ENCODE results near the gene PROSER3.

Gene PROSER3

GRCh38 chr19:35780058-35780457 lies 22.1 kb downstream of the PROSER3 start:
- no peak for TF ChIP-seq CTCF (conservative IDR thresholded peaks at IDR 0.05; ENCODE audit: low read depth, low read length)
- H3K27me3 ChIP-seq (ENCODE audit: insufficient read depth, low read depth): no peaks in the 10 kb centered on the region
- no peaks in the 10 kb centered on the region for H3K36me3 ChIP-seq (ENCODE audit: insufficient read depth)
- no peak overlapping the region for H3K27ac ChIP-seq
- 0 out of 2 replicates have a peak, but pooled peaks cover 8% of the 10 kb centered on the region for H3K79me2 ChIP-seq (ENCODE audit: insufficient read depth, low read depth)
- H3K4me3 ChIP-seq (IDR thresholded peaks at IDR 0.05; ENCODE audit: insufficient read depth, low read depth, low read length): no peak overlapping the region
- no peak overlapping the region for H2AFZ ChIP-seq (ENCODE audit: low read depth)
- no peaks in the 10 kb centered on the region for H4K20me1 ChIP-seq (ENCODE audit: insufficient read depth)
- H3K4me1 ChIP-seq (ENCODE audit: low read depth, poor library complexity, severe bottlenecking): peaks cover 7% of the 10 kb centered on the region
- H3K9ac ChIP-seq: no peak overlapping the region
- no peak overlapping the region for H3K4me2 ChIP-seq

DNA sequence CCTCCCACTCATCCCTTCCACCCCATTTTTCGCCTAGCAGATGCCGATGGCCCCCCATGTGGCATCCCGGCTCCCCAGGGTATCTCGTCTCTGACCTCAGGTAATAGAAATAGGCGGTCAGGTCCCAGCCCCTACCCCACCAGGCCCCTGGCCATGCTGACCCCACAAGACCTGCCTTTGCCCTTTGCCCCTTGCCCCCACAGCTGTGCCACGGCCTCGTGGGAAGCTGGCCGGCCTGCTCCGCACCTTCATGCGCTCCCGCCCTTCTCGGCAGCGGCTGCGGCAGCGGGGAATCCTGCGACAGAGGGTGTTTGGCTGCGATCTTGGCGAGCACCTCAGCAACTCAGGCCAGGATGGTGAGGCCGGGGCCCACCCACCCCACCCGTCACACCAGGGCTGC lies 22.7 kb downstream of the PROSER3 start:
- Histone ChIP-seq H3K36me3 (ENCODE audit: insufficient read depth) (no peaks in the 10 kb centered on the region), H3K27ac (no peak overlapping the region), H2AFZ (ENCODE audit: low read depth) (no peak overlapping the region), H3K79me2 (ENCODE audit: insufficient read depth, low read depth) (0 out of 2 replicates have a peak, but pooled peaks cover 8% of the 10 kb centered on the region), H3K27me3 (ENCODE audit: insufficient read depth, low read depth) (no peaks in the 10 kb centered on the region), H3K4me3 (IDR thresholded peaks at IDR 0.05; ENCODE audit: insufficient read depth, low read depth, low read length) (no peak overlapping the region), H4K20me1 (ENCODE audit: insufficient read depth) (no peaks in the 10 kb centered on the region), H3K4me2 (no peak overlapping the region), H3K4me1 (ENCODE audit: low read depth, poor library complexity, severe bottlenecking) (peaks cover 7% of the 10 kb centered on the region), H3K9ac (no peak overlapping the region)
- TF ChIP-seq CTCF (conservative IDR thresholded peaks at IDR 0.05; ENCODE audit: low read depth, low read length): no peak

DNA sequence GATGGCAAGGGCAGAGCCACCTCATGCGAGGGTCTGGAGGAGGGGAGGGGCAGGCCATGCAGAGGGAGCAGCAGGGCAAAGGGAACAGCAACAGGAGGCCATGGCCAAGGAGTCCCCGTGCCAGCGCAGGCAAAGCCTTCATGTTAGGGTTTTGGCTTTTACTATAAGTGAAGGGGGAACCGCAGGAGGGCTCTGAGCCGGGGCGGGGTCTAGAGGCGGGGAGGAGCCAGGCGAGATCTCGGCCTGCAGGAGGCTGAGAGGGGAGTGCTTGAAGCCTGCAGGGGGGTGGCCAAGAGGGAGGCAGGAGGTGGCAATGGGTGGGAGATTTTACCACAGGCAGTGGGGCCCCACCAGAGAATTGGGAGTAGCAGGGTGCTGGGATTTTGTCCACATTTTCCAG lies 23.7 kb downstream of the PROSER3 start:
- Histone ChIP-seq H3K36me3 (ENCODE audit: insufficient read depth) (no peaks in the 10 kb centered on the region), H3K27me3 (ENCODE audit: insufficient read depth, low read depth) (no peaks in the 10 kb centered on the region), H3K4me3 (IDR thresholded peaks at IDR 0.05; ENCODE audit: insufficient read depth, low read depth, low read length) (no peak overlapping the region), H3K4me1 (ENCODE audit: low read depth, poor library complexity, severe bottlenecking) (no peaks in the 10 kb centered on the region), H2AFZ (ENCODE audit: low read depth) (no peak overlapping the region), H3K9ac (no peak overlapping the region), H3K79me2 (ENCODE audit: insufficient read depth, low read depth) (0 out of 2 replicates have a peak, but pooled peaks cover 2% of the 10 kb centered on the region), H3K27ac (no peak overlapping the region), H3K4me2 (no peak overlapping the region), H4K20me1 (ENCODE audit: insufficient read depth) (no peaks in the 10 kb centered on the region)
- no peak for TF ChIP-seq CTCF (conservative IDR thresholded peaks at IDR 0.05; ENCODE audit: low read depth, low read length)

DNA sequence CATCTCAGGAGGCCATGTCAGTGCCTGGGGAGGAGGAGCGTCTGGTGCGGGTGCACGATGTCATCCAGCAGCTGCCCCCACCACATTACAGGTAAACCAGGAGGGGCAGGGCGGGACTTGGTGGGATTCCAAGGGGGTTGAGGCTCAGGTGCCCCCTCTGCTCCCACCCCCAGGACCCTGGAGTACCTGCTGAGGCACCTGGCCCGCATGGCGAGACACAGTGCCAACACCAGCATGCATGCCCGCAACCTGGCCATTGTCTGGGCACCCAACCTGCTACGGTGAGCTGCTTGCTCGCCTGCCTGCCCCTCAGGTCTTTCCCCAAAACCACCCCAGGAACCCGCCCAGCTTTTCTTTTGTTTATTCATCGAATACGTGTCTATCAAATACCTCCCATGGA lies 24.6 kb downstream of the PROSER3 start:
- H2AFZ ChIP-seq (ENCODE audit: low read depth): no peak overlapping the region
- no peak for TF ChIP-seq CTCF (conservative IDR thresholded peaks at IDR 0.05; ENCODE audit: low read depth, low read length)
- no peak overlapping the region for H3K27ac ChIP-seq
- H3K27me3 ChIP-seq (ENCODE audit: insufficient read depth, low read depth): no peaks in the 10 kb centered on the region
- H3K9ac ChIP-seq: no peak overlapping the region
- H3K4me2 ChIP-seq: no peak overlapping the region
- H3K4me3 ChIP-seq (IDR thresholded peaks at IDR 0.05; ENCODE audit: insufficient read depth, low read depth, low read length): no peak overlapping the region
- no peaks in the 10 kb centered on the region for H3K4me1 ChIP-seq (ENCODE audit: low read depth, poor library complexity, severe bottlenecking)
- no peaks in the 10 kb centered on the region for H3K36me3 ChIP-seq (ENCODE audit: insufficient read depth)
- H3K79me2 ChIP-seq (ENCODE audit: insufficient read depth, low read depth): no peaks in the 10 kb centered on the region
- H4K20me1 ChIP-seq (ENCODE audit: insufficient read depth): no peaks in the 10 kb centered on the region

All from KMS-11 (cell line).